ENCODE results near the gene EOGT. TPM values are rescaled to one million over a fixed set of nuclear protein-coding genes. Genes with fewer than 3 reads are reported as not detected.

The EOGT gene
- total RNA-seq, 2 donors from 2014 or later: 59.2 to 60.3 TPM

- H3K36me3 ChIP-seq: peaks cover 9% of the 10 kb centered on the region
- DNase-seq (ENCODE audit: low spot score): no peak
- H3K27me3 ChIP-seq: no peaks in the 10 kb centered on the region
- TF ChIP-seq, protein P1, sequence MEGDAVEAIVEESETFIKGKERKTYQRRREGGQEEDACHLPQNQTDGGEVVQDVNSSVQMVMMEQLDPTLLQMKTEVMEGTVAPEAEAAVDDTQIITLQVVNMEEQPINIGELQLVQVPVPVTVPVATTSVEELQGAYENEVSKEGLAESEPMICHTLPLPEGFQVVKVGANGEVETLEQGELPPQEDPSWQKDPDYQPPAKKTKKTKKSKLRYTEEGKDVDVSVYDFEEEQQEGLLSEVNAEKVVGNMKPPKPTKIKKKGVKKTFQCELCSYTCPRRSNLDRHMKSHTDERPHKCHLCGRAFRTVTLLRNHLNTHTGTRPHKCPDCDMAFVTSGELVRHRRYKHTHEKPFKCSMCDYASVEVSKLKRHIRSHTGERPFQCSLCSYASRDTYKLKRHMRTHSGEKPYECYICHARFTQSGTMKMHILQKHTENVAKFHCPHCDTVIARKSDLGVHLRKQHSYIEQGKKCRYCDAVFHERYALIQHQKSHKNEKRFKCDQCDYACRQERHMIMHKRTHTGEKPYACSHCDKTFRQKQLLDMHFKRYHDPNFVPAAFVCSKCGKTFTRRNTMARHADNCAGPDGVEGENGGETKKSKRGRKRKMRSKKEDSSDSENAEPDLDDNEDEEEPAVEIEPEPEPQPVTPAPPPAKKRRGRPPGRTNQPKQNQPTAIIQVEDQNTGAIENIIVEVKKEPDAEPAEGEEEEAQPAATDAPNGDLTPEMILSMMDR (IDR thresholded peaks at IDR 0.05): no peak
- H3K9me3 ChIP-seq: no peaks in the 10 kb centered on the region
- H3K4me3 ChIP-seq: peak overlapping the region; percentile 77 to 84
- H3K4me1 ChIP-seq: peaks cover 0 to 45% of the 10 kb centered on the region in 2 donors
- H3K27ac ChIP-seq: peak overlapping the region; percentile 97 to 100
Observed at GRCh38 chr3:69012800-69013252, 658 bp downstream of the EOGT start.

DNA sequence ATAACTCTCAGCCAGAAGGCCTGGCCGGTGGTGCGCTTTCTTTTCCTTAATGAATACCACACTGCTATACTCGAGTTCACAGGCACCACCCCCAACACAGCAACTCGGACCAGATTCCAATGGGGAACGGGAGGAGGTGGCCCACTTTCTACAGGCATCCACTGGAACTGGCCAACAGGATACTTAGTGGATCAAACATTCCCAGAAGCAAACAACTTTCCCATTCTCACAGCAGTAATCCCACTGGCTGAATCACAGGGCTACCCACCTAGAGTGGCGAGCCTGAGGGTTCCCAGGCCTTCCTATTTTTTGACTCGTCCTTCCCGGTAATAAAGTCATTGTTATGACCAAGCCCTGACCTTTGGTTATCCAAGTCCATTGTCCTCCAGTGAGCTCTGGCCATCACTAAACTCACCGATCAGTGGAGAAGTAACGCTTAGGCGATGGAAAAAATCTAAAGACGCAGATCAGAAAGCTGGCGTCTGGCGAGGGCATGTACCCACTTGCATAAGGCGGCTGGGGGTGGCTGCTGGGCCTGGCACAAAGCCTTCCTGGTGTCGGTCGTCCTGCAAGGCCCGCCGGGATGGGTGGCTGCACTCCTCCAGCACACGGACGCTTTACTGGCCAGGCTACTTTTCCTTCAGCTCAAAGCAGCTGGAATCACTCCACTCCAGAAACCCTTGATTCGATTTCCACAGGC, 1.2 kb downstream of the EOGT start:
- DNase-seq (ENCODE audit: low spot score): no peak
- H3K9me3 ChIP-seq: no peaks in the 10 kb centered on the region
- peak overlapping the region; percentile 97 to 100 for H3K27ac ChIP-seq
- H3K4me3 ChIP-seq: peak overlapping the region; percentile 77 to 84
- TF ChIP-seq, protein P1 (IDR thresholded peaks at IDR 0.05): no peak
- H3K27me3 ChIP-seq: no peaks in the 10 kb centered on the region
- H3K36me3 ChIP-seq: peaks cover 14% of the 10 kb centered on the region
- H3K4me1 ChIP-seq: peaks cover 0 to 45% of the 10 kb centered on the region in 2 donors

- no peak for DNase-seq (ENCODE audit: low spot score)
- Histone ChIP-seq H3K9me3 (no peaks in the 10 kb centered on the region), H3K4me1 (peaks cover 0 to 51% of the 10 kb centered on the region in 2 donors), H3K36me3 (peaks cover 21% of the 10 kb centered on the region), H3K27me3 (no peaks in the 10 kb centered on the region), H3K4me3 (no peak overlapping the region), H3K27ac (peak overlapping the region; percentile 97 to 100)
- TF ChIP-seq, protein P1 (IDR thresholded peaks at IDR 0.05): no peak
Observed at GRCh38 chr3:69011096-69011730, 2.3 kb downstream of the EOGT start.

GRCh38 chr3:69009559-69010410, 3.7 kb downstream of the EOGT start:
- Histone ChIP-seq H3K27me3 (no peaks in the 10 kb centered on the region), H3K27ac (peak overlapping the region; percentile 18 to 100), H3K36me3 (peaks cover 28% of the 10 kb centered on the region), H3K4me3 (no peak overlapping the region), H3K4me1 (peaks cover 0 to 57% of the 10 kb centered on the region in 2 donors), H3K9me3 (no peaks in the 10 kb centered on the region)
- no peak for DNase-seq (ENCODE audit: low spot score)
- TF ChIP-seq, protein P1 (IDR thresholded peaks at IDR 0.05): no peak

GRCh38 chr3:69008980-69009379, 4.5 kb downstream of the EOGT start:
- H3K36me3 ChIP-seq: peaks cover 36% of the 10 kb centered on the region
- TF ChIP-seq, protein P1 (IDR thresholded peaks at IDR 0.05): no peak
- DNase-seq (ENCODE audit: low spot score): no peak
- no peaks in the 10 kb centered on the region for H3K9me3 ChIP-seq
- no peaks in the 10 kb centered on the region for H3K27me3 ChIP-seq
- peak overlapping the region; percentile 18 to 100 for H3K27ac ChIP-seq
- H3K4me1 ChIP-seq: peaks cover 0 to 49% of the 10 kb centered on the region in 2 donors
- H3K4me3 ChIP-seq: no peak overlapping the region
